HepG2 (cell line): ENCODE results near the gene GNG12. TPM values are rescaled to one million over a fixed set of nuclear protein-coding genes. Genes with fewer than 3 reads are reported as not detected.

Experiments used
- ATAC-seq: fragments of 200-7000 bp; cut with Tn5 transposase; 3 replicates; pipeline ENCODE4 v1.9.1; 2020; ENCODE audit warnings: mild to moderate bottlenecking, moderate library complexity
- BruUV-seq: library from RNA; stranded (reverse); fragments of 400-500 nt; replicated peaks from 2 replicates; lab custom pipeline; 2021; lab: Mats Ljungman, UMichigan
- CTCF ChIA-PET: fragments of 300-600 bp; formaldehyde crosslinking; extraction: SDS; loops from one replicate; lab custom pipeline; 2021; ENCODE audit warnings: low total read pairs, inconsistent platforms, low intra/inter-chr PET ratio; lab: Yijun Ruan, JAX
- POLR2A ChIA-PET: fragments of 350-600 bp; sonication (Branson Sonifier 250); formaldehyde crosslinking; loops from one replicate; lab custom pipeline; 2020; ENCODE audit warnings: antibody characterized with exemption, inconsistent platforms; lab: Yijun Ruan, JAX
- DNase-seq: peaks from one replicate; pipeline ENCODE4 v3.0.0-alpha.2; 2015; ENCODE audit warnings: low spot score
- FAIRE-seq: peaks from 3 replicates; lab custom pipeline; 2011; peaks lifted over from hg19 to GRCh38; lab: Jason Lieb, UNC
- H2AFZ ChIP-seq: one replicate; pipeline ENCODE4 v1.6.1; 2011; ENCODE audit warnings: low read length, inconsistent platforms
- H3K27ac ChIP-seq: fragments of 300-600 bp; 3 replicates; pipeline ENCODE4 v1.8.0; 2011; ENCODE audit warnings: mixed run types, mild to moderate bottlenecking, mixed read lengths, low read length, inconsistent platforms; ENCODE audit not compliant: insufficient read depth; ENCODE audit errors: extremely low read length
- H3K27me3 ChIP-seq, 2 experiments: fragments of 200-600 bp in 1 of 2; 2 replicates in 1 of 2; 3 replicates in 1 of 2; pipeline versions ENCODE4 v1.6.0 to v1.8.0; 2011; ENCODE audit warnings: low read length in 2 of 2, mild to moderate bottlenecking in 2 of 2, moderate library complexity in 2 of 2, inconsistent platforms in 1 of 2; ENCODE audit not compliant: insufficient read depth in 2 of 2, control insufficient read depth in 1 of 2
- H3K36me3 ChIP-seq, 2 experiments: fragments of 200-600 bp in 1 of 2; replicated peaks in 1 of 2; 2 replicates in 1 of 2; 3 replicates in 1 of 2; pipeline versions ENCODE4 v1.5.1 to v1.8.0; 2011; ENCODE audit warnings: low read length in 2 of 2, inconsistent platforms in 1 of 2; ENCODE audit not compliant: insufficient read depth in 2 of 2, control insufficient read depth in 1 of 2
- H3K4me1 ChIP-seq: 2 replicates; pipeline ENCODE4 v1.5.1; 2012; ENCODE audit warnings: low read length, inconsistent platforms; ENCODE audit not compliant: insufficient read depth
- H3K4me2 ChIP-seq: 2 replicates; pipeline ENCODE4 v1.6.0; 2011; ENCODE audit warnings: low read depth, low read length, inconsistent platforms
- H3K4me3 ChIP-seq, 3 experiments: fragments of 200-600 bp in 1 of 3; sonication (generic), shearing (Covaris generic) in 1 of 3; replicated peaks in 1 of 3; 2 replicates each; pipeline ENCODE4 v1.5.1; 2011 to 2016; ENCODE audit warnings: low read length in 3 of 3, inconsistent platforms in 2 of 3, low read depth in 2 of 3, mild to moderate bottlenecking in 2 of 3, control low read depth in 1 of 3, mixed read lengths in 1 of 3; ENCODE audit not compliant: insufficient read depth in 1 of 3
- H3K79me2 ChIP-seq: one replicate; pipeline ENCODE4 v1.6.1; 2011; ENCODE audit warnings: low read length, inconsistent platforms; ENCODE audit not compliant: insufficient read depth
- H3K9ac ChIP-seq: 2 replicates; pipeline ENCODE4 v1.6.0; 2011; ENCODE audit warnings: mild to moderate bottlenecking, low read depth, low read length, inconsistent platforms; ENCODE audit not compliant: insufficient read depth
- H3K9me3 ChIP-seq: 2 replicates; pipeline ENCODE4 v1.5.1; 2012; ENCODE audit warnings: mild to moderate bottlenecking, low read length
- H4K20me1 ChIP-seq: 2 replicates; pipeline ENCODE4 v1.6.0; 2011; ENCODE audit warnings: inconsistent platforms, mild to moderate bottlenecking, low read length, moderate library complexity; ENCODE audit not compliant: insufficient read depth
- AGO2 ChIP-seq: fragments of 200-400 bp; formaldehyde crosslinking; optimal IDR thresholded peaks from 2 replicates; pipeline ENCODE3; 2017; ENCODE audit warnings: mild to moderate bottlenecking, low read depth, low read length, moderate library complexity
- CREB1 ChIP-seq, 2 experiments: fragments of 450-650 bp in 1 of 2; IDR thresholded peaks; 2 replicates each; pipeline ENCODE4 v1.6.1; 2016 to 2017; ENCODE audit warnings: control low read depth in 1 of 2, mild to moderate bottlenecking in 1 of 2, missing compliant biosample characterization in 1 of 2, missing genetic modification characterization in 1 of 2
- JUNB ChIP-seq: sonication (generic); formaldehyde crosslinking; IDR thresholded peaks from 2 replicates; pipeline ENCODE4 v1.8.0; 2022; ENCODE audit warnings: missing genetic modification reagents, mild to moderate bottlenecking, borderline replicate concordance
- NFATC3 ChIP-seq: sonication (generic); formaldehyde crosslinking; IDR thresholded peaks from 2 replicates; pipeline ENCODE4 v1.5.1; 2020; ENCODE audit warnings: mild to moderate bottlenecking, missing genetic modification reagents
- NR2F6 ChIP-seq, 2 experiments: IDR thresholded peaks; 2 replicates each; pipeline ENCODE4 v1.6.1; 2016; ENCODE audit warnings: antibody characterized with exemption in 1 of 2, mild to moderate bottlenecking in 1 of 2
- PHF21A ChIP-seq: sonication (generic); formaldehyde crosslinking; IDR thresholded peaks from 2 replicates; pipeline ENCODE4 v1.5.0; 2020; ENCODE audit warnings: mild to moderate bottlenecking, missing genetic modification reagents
- POLR2AphosphoS2 ChIP-seq: IDR thresholded peaks from 2 replicates; pipeline ENCODE4 v1.6.1; 2011; ENCODE audit warnings: low read depth, low read length, improper control_type of control experiment
- STAT5B ChIP-seq: sonication (generic); formaldehyde crosslinking; IDR thresholded peaks from 2 replicates; pipeline ENCODE4 v1.4.0; 2020; ENCODE audit warnings: missing genetic modification reagents
- ZFP36L1 ChIP-seq: sonication (generic); formaldehyde crosslinking; IDR thresholded peaks from 2 replicates; pipeline ENCODE4 v1.8.0; 2022; ENCODE audit warnings: mild to moderate bottlenecking, missing genetic modification reagents, moderate library complexity
- ZFX ChIP-seq: sonication (generic); formaldehyde crosslinking; IDR thresholded peaks from 2 replicates; pipeline ENCODE4 v1.4.0; 2020; ENCODE audit warnings: mild to moderate bottlenecking, low read depth, missing genetic modification reagents, moderate library complexity
- ZMYM3 ChIP-seq: sonication (generic); formaldehyde crosslinking; IDR thresholded peaks from 2 replicates; pipeline ENCODE4 v1.5.1; 2020; ENCODE audit warnings: mild to moderate bottlenecking, missing genetic modification reagents
- WGBS: methylation state at CpG from one replicate; pipeline ENCODE4 v1.1.6; 2017; ENCODE audit warnings: low lambda C conversion rate; 5-methylcytosine and 5-hydroxymethylcytosine counted together
- in situ Hi-C: cut with HindIII; loops from 2 replicates; pipeline ENCODE4 v1.10.0; 2017; ENCODE audit warnings: low pct_unique_long_range_greater_than_20kb; ENCODE audit not compliant: extremely low pct_ligation_motif_present
- intact Hi-C: fragments of 100-400 bp; cut with micrococcal nuclease; formaldehyde crosslinking; loops from one replicate; pipeline ENCODE4 v1.10.0; 2022; ENCODE audit not compliant: unreplicated experiment
- polyA plus RNA-seq, 8 experiments: library from polyadenylated mRNA; depleted of rRNA in 3 of 8; stranded (reverse) in 7 of 8; unstranded in 1 of 8; fragments of >200 nt; fragmentation: Illumina TruSeq in 4 of 8; extraction: Trizol in 4 of 8; gene quantifications; 2 replicates each; pipeline versions ENCODE4 v1.2.1 to v1.2.3, GENCODE V29; 2011 to 2016; ENCODE audit warnings: low read depth in 4 of 8, missing spikeins in 1 of 8, mixed read lengths in 1 of 8; ENCODE audit not compliant: insufficient read depth in 1 of 8
- total RNA-seq, 5 experiments: library from RNA; depleted of rRNA; stranded (reverse); fragments of >200 nt; fragmentation: Illumina TruSeq; extraction: Trizol; gene quantifications; 2 replicates each; pipeline ENCODE4 v1.2.3, GENCODE V29; 2016; ENCODE audit warnings: low read depth in 1 of 5
- TF ChIP-seq, protein P1 (sequence below): IDR thresholded peaks from 2 replicates; pipeline ENCODE4 v1.6.1; 2012; ENCODE audit warnings: inconsistent platforms
- TF ChIP-seq, protein P2 (sequence below): sonication (generic); formaldehyde crosslinking; IDR thresholded peaks from 2 replicates; pipeline ENCODE4 v1.4.0; 2020; ENCODE audit warnings: missing genetic modification reagents, borderline replicate concordance
- TF ChIP-seq, protein P3 (sequence below): sonication (generic); formaldehyde crosslinking; IDR thresholded peaks from 2 replicates; pipeline ENCODE4 v1.5.0; 2020; ENCODE audit warnings: mild to moderate bottlenecking, missing genetic modification reagents, moderate library complexity
- TF ChIP-seq, protein P4 (sequence below): sonication (generic); formaldehyde crosslinking; IDR thresholded peaks from 2 replicates; pipeline ENCODE4 v1.4.0; 2020; ENCODE audit warnings: mild to moderate bottlenecking, missing genetic modification reagents

Gene GNG12
- total and polyA plus RNA-seq, 2 of the 13 experiments (the other 11 are each of a cell fraction or from before 2014, with no cell fraction given), result 0.11 TPM

- intact Hi-C loops, result no loop called here
- Histone ChIP-seq H3K79me2 (no peaks in the 10 kb centered on the region), H3K4me2 (no peak overlapping the region), H3K4me3 (no peak overlapping the region), H2AFZ (no peak overlapping the region), H4K20me1 (no peaks in the 10 kb centered on the region), H3K9me3 (no peaks in the 10 kb centered on the region), H3K9ac (no peak overlapping the region), H3K27ac (no peak overlapping the region), H3K27me3 (no peaks in the 10 kb centered on the region), H3K36me3 (no peaks in the 10 kb centered on the region), H3K4me1 (peaks cover 50% of the 10 kb centered on the region)
- no peak for ATAC-seq
- BruUV-seq, result no TSS peak
- no peak for DNase-seq
- in situ Hi-C loops, result no loop called here
- 100% methylated on average over 1 of the region's 1 CpG for WGBS
- no peak for FAIRE-seq
- ChIA-PET POLR2A (interaction anchor here (0.8 kb wide), 1 partner anchor 57 kb away, joined by 3 read pairs; the partner anchor contains the start of gene GADD45A), CTCF (no interaction called here)
- TF ChIP-seq, protein P1, sequence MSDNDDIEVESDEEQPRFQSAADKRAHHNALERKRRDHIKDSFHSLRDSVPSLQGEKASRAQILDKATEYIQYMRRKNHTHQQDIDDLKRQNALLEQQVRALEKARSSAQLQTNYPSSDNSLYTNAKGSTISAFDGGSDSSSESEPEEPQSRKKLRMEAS, result no peak
- TF ChIP-seq AGO2, result no peak
- TF ChIP-seq, protein P2, sequence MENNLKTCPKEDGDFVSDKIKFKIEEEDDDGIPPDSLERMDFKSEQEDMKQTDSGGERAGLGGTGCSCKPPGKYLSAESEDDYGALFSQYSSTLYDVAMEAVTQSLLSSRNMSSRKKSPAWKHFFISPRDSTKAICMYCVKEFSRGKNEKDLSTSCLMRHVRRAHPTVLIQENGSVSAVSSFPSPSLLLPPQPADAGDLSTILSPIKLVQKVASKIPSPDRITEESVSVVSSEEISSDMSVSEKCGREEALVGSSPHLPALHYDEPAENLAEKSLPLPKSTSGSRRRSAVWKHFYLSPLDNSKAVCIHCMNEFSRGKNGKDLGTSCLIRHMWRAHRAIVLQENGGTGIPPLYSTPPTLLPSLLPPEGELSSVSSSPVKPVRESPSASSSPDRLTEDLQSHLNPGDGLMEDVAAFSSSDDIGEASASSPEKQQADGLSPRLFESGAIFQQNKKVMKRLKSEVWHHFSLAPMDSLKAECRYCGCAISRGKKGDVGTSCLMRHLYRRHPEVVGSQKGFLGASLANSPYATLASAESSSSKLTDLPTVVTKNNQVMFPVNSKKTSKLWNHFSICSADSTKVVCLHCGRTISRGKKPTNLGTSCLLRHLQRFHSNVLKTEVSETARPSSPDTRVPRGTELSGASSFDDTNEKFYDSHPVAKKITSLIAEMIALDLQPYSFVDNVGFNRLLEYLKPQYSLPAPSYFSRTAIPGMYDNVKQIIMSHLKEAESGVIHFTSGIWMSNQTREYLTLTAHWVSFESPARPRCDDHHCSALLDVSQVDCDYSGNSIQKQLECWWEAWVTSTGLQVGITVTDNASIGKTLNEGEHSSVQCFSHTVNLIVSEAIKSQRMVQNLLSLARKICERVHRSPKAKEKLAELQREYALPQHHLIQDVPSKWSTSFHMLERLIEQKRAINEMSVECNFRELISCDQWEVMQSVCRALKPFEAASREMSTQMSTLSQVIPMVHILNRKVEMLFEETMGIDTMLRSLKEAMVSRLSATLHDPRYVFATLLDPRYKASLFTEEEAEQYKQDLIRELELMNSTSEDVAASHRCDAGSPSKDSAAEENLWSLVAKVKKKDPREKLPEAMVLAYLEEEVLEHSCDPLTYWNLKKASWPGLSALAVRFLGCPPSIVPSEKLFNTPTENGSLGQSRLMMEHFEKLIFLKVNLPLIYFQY, result no peak
- no peak for TF ChIP-seq CREB1 (IDR thresholded peaks at IDR 0.05)
- TF ChIP-seq CREB1 (CRISPR knock-in tag; IDR thresholded peaks at IDR 0.05), result no peak
- no peak for TF ChIP-seq ZFP36L1 (CRISPR knock-in tag)
- TF ChIP-seq POLR2AphosphoS2, result no peak
- TF ChIP-seq JUNB, result no peak
- TF ChIP-seq NFATC3, result no peak
- no peak for TF ChIP-seq ZFX (CRISPR knock-in tag)
- TF ChIP-seq NR2F6 (IDR thresholded peaks at IDR 0.05), result no peak
- TF ChIP-seq NR2F6 (CRISPR knock-in tag; IDR thresholded peaks at IDR 0.05), result no peak
- TF ChIP-seq PHF21A (CRISPR knock-in tag), result no peak
- TF ChIP-seq, protein P3, sequence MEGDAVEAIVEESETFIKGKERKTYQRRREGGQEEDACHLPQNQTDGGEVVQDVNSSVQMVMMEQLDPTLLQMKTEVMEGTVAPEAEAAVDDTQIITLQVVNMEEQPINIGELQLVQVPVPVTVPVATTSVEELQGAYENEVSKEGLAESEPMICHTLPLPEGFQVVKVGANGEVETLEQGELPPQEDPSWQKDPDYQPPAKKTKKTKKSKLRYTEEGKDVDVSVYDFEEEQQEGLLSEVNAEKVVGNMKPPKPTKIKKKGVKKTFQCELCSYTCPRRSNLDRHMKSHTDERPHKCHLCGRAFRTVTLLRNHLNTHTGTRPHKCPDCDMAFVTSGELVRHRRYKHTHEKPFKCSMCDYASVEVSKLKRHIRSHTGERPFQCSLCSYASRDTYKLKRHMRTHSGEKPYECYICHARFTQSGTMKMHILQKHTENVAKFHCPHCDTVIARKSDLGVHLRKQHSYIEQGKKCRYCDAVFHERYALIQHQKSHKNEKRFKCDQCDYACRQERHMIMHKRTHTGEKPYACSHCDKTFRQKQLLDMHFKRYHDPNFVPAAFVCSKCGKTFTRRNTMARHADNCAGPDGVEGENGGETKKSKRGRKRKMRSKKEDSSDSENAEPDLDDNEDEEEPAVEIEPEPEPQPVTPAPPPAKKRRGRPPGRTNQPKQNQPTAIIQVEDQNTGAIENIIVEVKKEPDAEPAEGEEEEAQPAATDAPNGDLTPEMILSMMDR (CRISPR knock-in tag), result no peak
- TF ChIP-seq ZMYM3 (CRISPR knock-in tag), result no peak
- TF ChIP-seq STAT5B (CRISPR knock-in tag), result no peak
- TF ChIP-seq, protein P4, sequence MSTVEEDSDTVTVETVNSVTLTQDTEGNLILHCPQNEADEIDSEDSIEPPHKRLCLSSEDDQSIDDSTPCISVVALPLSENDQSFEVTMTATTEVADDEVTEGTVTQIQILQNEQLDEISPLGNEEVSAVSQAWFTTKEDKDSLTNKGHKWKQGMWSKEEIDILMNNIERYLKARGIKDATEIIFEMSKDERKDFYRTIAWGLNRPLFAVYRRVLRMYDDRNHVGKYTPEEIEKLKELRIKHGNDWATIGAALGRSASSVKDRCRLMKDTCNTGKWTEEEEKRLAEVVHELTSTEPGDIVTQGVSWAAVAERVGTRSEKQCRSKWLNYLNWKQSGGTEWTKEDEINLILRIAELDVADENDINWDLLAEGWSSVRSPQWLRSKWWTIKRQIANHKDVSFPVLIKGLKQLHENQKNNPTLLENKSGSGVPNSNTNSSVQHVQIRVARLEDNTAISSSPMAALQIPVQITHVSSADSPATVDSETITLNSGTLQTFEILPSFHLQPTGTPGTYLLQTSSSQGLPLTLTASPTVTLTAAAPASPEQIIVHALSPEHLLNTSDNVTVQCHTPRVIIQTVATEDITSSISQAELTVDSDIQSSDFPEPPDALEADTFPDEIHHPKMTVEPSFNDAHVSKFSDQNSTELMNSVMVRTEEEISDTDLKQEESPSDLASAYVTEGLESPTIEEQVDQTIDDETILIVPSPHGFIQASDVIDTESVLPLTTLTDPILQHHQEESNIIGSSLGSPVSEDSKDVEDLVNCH (CRISPR knock-in tag), result no peak
These were observed 91.5 kb downstream of the GNG12 start for GRCh38 chr1:67741736-67742135.
